ENCODE measurements around the gene WDFY3.

DNA sequence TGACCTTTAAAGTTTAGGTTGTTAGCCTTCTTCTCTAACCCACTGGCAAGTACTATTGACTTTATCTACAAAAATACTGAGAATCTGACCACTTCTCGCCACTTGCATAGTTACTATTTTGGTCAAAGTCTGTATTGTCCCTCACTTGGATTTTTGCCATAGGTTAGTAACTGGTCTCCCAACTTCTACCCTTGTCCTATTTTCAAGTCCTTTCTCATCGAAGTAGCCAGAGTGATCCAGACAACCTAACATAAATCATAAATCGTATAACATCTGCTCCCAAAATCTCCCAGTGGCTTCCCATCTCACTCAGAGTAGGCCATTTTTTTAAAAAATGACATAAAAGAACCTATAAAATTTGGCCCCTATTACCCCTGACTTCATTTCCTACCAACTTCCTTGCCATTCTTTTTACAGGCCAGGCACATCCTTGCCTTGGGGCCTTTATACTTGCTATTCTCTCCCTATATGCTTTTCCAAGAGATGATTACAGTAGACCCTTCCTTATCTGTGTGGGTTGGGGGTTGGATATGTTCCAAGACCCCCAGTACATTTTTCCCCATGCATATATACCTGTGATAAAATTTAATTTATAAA is 29.0 kb downstream of the WDFY3 start:
- no peak for TF ChIP-seq EZH2phosphoT487 (IDR thresholded peaks at IDR 0.05)
- TF ChIP-seq EZH2 (IDR thresholded peaks at IDR 0.05), result no peak
